Measurements from ENCODE around the gene SMURF2.

DNA sequence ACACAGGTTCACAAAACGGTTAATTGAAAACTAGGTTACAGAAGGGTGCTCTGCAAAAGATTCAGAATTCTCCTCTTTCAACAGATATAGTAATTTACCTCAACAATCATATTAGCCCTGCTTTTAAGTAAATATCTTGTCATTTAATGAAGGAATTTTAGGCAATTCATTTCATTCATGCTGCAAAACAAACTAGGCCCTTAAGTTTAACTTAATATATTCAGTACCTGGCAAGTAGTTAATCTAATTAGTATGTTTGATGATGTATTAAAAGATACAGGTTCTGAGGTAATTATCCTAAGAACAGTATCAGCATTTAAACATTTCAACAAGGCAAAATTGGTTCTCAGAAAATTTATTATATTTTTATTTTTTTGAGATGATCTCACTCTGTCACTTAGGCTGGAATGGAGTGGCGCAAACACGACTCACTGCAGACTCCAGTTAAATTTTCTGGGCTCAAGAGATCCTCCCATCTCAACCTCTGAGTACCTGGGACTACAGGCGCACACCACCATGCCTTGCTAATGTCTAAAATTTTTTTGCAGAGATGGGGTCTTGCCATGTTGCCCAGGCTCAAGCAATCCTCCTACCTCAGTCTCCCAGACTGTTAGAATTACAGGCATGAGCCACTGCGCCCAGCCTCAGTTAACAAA, 44.9 kb downstream of the SMURF2 start:
- no peak for TF ChIP-seq CTCF (IDR thresholded peaks at IDR 0.05; ENCODE audit: insufficient read depth, low read depth, low read length)
- TF ChIP-seq EZH2 (IDR thresholded peaks at IDR 0.05; ENCODE audit: insufficient read depth, low read length), result no peak

Measured in astrocyte (in vitro differentiated cells and primary cell).